Loucy (cell line): ENCODE measurements around the gene RASD1.

Experiments used
- CTCF ChIP-seq: fragments of 200-600 bp; sonication (generic); conservative IDR thresholded peaks from 2 replicates; pipeline ENCODE4 v1.5.1; 2014; ENCODE audit warnings: mild to moderate bottlenecking, antibody characterized with exemption, low read length
- EZH2phosphoT487 ChIP-seq: fragments of 200-600 bp; IDR thresholded peaks from 2 replicates; pipeline ENCODE4 v1.6.1; 2018; ENCODE audit warnings: antibody characterized with exemption, mild to moderate bottlenecking, moderate library complexity, borderline replicate concordance

GRCh38 chr17:17496189-17497064, at the start of gene RASD1:
- TF ChIP-seq CTCF (peak; percentile 75), EZH2phosphoT487 (no peak)
